Measurements from ENCODE around the gene RNF141. TPM values are rescaled to one million over a fixed set of nuclear protein-coding genes. Genes with fewer than 3 reads are reported as not detected.
A peak's percentile ranks its signal among the peaks of the same experiment; 100 is the strongest.

Gene RNF141
- total RNA-seq, 2 donors from 2014 or later: 17.5 to 19.6 TPM

DNA sequence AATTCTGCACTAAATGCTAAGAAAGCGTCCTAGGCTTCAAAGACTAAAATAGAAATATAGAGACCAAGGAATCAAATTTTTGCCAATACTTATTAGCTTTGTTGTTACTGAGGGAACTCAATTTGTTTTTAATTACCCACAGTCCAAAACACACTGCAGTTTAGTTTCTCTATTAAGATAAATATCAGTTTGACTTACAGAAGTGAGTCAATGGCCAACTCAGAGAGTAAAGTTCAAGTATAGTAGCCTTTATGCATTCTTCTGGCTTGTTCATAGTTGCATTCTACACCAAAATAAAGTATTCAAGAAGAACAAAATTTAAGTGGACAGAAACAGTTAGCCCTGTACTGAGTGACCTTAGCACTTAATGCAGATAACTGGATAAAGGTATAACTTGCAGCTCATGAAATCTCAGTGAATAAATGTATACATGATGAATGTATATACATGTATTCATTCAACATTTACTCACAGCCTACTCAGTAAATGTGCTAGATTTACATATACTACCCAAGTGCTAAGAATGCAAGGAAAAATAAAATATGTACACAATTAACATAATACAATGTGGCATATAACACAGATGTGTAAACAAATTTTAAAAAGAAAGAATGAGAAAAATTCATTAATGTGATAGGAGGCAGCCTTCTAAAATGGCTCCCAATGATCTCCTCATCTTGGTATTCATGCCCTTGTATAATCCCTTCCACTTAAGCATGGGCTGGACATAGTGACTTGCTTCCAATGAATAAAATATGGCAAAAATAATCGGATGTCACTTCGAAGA lies 9.7 kb upstream of the RNF141 start:
- Mint-ChIP-seq H3K27me3 (ENCODE audit: low read depth) (peaks cover 6% of the 10 kb centered on the region), H3K27ac (no peak overlapping the region), H3K4me1 (ENCODE audit: low read depth) (no peaks in the 10 kb centered on the region), H3K4me3 (no peak overlapping the region), H3K36me3 (ENCODE audit: insufficient read depth in 2 of 2) (peaks cover 0 to 2% of the 10 kb centered on the region in 2 donors), H3K9me3 (peaks cover 2 to 3% of the 10 kb centered on the region in 2 donors)
- no peak for ATAC-seq (replicated peaks in 1 of 2)
- no peak for DNase-seq

DNA sequence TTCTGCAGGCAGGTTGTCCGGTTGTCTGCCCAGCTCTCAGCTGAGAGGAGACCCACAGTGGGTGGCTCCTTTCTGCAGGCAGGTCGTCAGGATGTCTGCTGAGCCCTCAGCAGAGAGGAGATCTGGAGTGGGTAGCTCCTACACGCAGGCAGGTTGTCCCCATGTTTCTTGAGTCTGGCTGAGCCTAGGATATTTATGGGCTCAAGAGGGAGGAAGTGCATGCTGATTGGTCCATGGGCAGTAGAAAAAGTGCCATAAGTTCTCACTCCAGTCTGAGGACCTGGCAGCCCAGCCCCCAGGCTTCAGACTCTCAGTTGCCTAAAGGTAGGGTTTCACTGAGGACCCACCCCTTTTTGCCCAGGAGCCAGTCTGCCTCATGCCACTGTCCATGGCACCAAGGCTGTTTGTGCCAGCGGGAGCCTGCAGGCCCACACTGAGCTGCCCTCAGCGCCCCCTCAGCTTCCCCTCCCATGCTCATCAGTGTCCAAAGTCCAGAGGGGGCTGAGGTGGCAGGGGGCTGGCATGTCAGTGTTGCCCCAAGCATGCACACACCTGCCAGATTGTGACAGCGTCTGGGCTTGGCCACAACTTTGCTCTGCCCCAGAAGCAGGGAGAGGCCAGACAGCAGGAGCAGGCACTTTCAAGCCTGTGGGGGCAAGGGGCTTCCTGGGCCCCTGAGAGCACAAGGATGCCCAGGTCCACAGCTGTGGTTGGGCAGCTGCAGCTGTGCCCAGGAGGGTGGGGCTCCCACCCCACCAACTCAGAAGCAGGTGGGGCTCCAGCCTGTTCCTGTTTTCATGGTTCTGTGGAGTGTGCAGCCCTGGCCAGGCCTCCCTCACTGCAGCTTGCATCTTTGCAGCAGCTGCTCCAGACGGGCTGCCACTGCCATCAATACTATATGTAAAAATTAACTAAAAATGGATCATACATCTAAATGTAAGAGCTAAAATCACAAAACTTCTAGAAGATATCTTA lies 3.8 kb upstream of the RNF141 start:
- Mint-ChIP-seq H3K9me3 (no peaks in the 10 kb centered on the region), H3K4me3 (no peak overlapping the region), H3K36me3 (ENCODE audit: insufficient read depth in 2 of 2) (no peaks in the 10 kb centered on the region), H3K27me3 (ENCODE audit: low read depth) (no peaks in the 10 kb centered on the region), H3K4me1 (ENCODE audit: low read depth) (peaks cover 13% of the 10 kb centered on the region), H3K27ac (no peak overlapping the region)
- no peak for DNase-seq
- no peak for ATAC-seq (replicated peaks in 1 of 2)

DNA sequence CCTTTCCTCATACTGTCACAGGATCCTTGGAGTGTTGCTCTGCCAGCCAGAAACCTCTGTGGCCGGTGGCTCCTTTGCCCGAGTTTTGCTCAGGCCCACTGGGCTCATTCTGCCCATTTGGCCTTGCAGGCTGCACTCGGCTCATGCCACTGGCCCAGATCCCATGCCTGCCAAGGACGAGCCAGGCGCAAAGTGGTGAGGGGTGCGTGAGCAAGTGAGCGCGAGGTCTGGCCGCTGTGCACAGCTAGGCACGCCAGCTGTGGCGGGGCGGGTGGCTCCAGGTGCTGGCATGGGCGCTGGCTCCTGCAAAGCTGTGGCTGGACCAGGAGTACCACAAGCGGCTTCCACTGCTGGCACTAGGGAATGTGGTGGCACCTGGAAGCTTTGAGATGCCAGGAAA lies 2.8 kb upstream of the RNF141 start:
- DNase-seq: no peak
- Mint-ChIP-seq H3K4me3 (no peak overlapping the region), H3K9me3 (no peaks in the 10 kb centered on the region), H3K4me1 (ENCODE audit: low read depth) (peaks cover 22% of the 10 kb centered on the region), H3K36me3 (ENCODE audit: insufficient read depth in 2 of 2) (peaks cover 0 to 1% of the 10 kb centered on the region in 2 donors), H3K27ac (no peak overlapping the region), H3K27me3 (ENCODE audit: low read depth) (no peaks in the 10 kb centered on the region)
- ATAC-seq (replicated peaks in 1 of 2): no peak

GRCh38 chr11:10542776-10543175 lies 1.8 kb upstream of the RNF141 start:
- Mint-ChIP-seq H3K9me3 (no peaks in the 10 kb centered on the region), H3K4me3 (no peak overlapping the region), H3K27me3 (ENCODE audit: low read depth) (no peaks in the 10 kb centered on the region), H3K36me3 (ENCODE audit: insufficient read depth in 2 of 2) (peaks cover 0 to 1% of the 10 kb centered on the region in 2 donors), H3K27ac (no peak overlapping the region), H3K4me1 (ENCODE audit: low read depth) (peaks cover 26% of the 10 kb centered on the region)
- no peak for DNase-seq
- no peak for ATAC-seq (replicated peaks in 1 of 2)

DNA sequence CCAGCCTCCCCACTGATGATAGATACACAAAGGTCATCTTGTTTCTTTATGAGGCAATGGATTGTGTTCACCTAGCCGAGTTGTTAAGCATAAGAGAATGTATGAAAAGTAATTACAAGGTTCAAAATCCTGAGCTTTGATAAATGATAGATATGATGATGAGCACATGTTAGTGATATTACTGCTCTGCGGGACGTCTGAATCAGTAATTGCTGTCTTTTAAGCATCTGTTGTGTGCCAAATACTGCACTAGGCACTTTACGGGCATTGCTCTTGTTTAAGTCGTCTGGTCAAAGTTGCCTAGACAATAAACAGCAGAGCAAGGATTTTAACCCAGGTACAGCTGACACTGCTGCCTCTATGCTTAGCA lies 559 bp upstream of the RNF141 start:
- Mint-ChIP-seq H3K4me3 (peak overlapping the region; percentile 87 to 94), H3K4me1 (ENCODE audit: low read depth) (peaks cover 29% of the 10 kb centered on the region), H3K27ac (peak overlapping the region; percentile 57), H3K9me3 (no peaks in the 10 kb centered on the region), H3K27me3 (ENCODE audit: low read depth) (no peaks in the 10 kb centered on the region), H3K36me3 (ENCODE audit: insufficient read depth in 2 of 2) (peaks cover 0 to 1% of the 10 kb centered on the region in 2 donors)
- DNase-seq: no peak
- ATAC-seq (replicated peaks in 1 of 2): no peak

- H3K27ac Mint-ChIP-seq: peak overlapping the region; percentile 79
Measured at GRCh38 chr11:10540546-10540914, 457 bp downstream of the RNF141 start.

GRCh38 chr11:10539339-10539738 lies 1.6 kb downstream of the RNF141 start:
- no peak overlapping the region for H3K27ac Mint-ChIP-seq
- H3K36me3 Mint-ChIP-seq (ENCODE audit: insufficient read depth in 2 of 2): peaks cover 0 to 1% of the 10 kb centered on the region in 2 donors
- no peaks in the 10 kb centered on the region for H3K27me3 Mint-ChIP-seq (ENCODE audit: low read depth)
- H3K4me1 Mint-ChIP-seq (ENCODE audit: low read depth): peaks cover 37% of the 10 kb centered on the region
- H3K9me3 Mint-ChIP-seq: no peaks in the 10 kb centered on the region
- DNase-seq: no peak
- peak overlapping the region; percentile 87 to 94 for H3K4me3 Mint-ChIP-seq
- ATAC-seq (replicated peaks in 1 of 2): no peak

More at GRCh38 chr11:10540546-10540914, 457 bp downstream of the RNF141 start:
- Mint-ChIP-seq H3K36me3 (ENCODE audit: insufficient read depth in 2 of 2) (peaks cover 0 to 1% of the 10 kb centered on the region in 2 donors), H3K27me3 (ENCODE audit: low read depth) (no peaks in the 10 kb centered on the region), H3K9me3 (no peaks in the 10 kb centered on the region), H3K4me1 (ENCODE audit: low read depth) (peaks cover 37% of the 10 kb centered on the region), H3K4me3 (peak overlapping the region; percentile 87 to 94)
- DNase-seq: no peak
- peak; percentile 36 to 43 for ATAC-seq (replicated peaks in 1 of 2)

- Mint-ChIP-seq H3K4me3 (no peak overlapping the region), H3K27ac (no peak overlapping the region), H3K9me3 (no peaks in the 10 kb centered on the region), H3K4me1 (ENCODE audit: low read depth) (peaks cover 37% of the 10 kb centered on the region), H3K36me3 (ENCODE audit: insufficient read depth in 2 of 2) (peaks cover 0 to 1% of the 10 kb centered on the region in 2 donors), H3K27me3 (ENCODE audit: low read depth) (no peaks in the 10 kb centered on the region)
- DNase-seq (no peak), ATAC-seq (replicated peaks in 1 of 2) (no peak)
Measured at GRCh38 chr11:10538924-10539323, 2.1 kb downstream of the RNF141 start.

GRCh38 chr11:10537600-10537999 lies 3.4 kb downstream of the RNF141 start:
- DNase-seq (no peak), ATAC-seq (replicated peaks in 1 of 2) (no peak)
- H3K27ac Mint-ChIP-seq: no peak overlapping the region
- H3K9me3 Mint-ChIP-seq: no peaks in the 10 kb centered on the region
- H3K4me3 Mint-ChIP-seq: no peak overlapping the region
- peaks cover 0 to 3% of the 10 kb centered on the region in 2 donors for H3K36me3 Mint-ChIP-seq (ENCODE audit: insufficient read depth in 2 of 2)
- H3K27me3 Mint-ChIP-seq (ENCODE audit: low read depth): no peaks in the 10 kb centered on the region
- peaks cover 37% of the 10 kb centered on the region for H3K4me1 Mint-ChIP-seq (ENCODE audit: low read depth)

DNA sequence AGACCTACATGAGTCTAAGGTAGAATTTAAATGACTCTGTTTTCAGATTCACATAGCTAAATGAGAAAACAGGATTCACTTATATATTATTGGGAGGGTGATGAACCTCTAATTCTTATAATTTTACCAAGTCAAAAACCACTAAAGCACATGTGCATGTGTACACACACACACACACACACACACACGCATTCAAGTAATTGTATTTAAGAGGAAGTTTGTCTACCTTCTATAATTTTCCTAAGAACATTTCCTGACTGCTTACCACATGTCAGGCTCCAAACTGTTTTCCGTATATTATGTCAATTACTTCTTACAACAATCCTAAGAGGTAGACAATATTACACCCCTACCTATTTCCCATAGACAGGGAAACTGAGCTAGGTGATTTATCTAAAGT lies 6.7 kb downstream of the RNF141 start:
- no peak for ATAC-seq (replicated peaks in 1 of 2)
- H3K27ac Mint-ChIP-seq: no peak overlapping the region
- no peaks in the 10 kb centered on the region for H3K27me3 Mint-ChIP-seq (ENCODE audit: low read depth)
- peaks cover 1 to 3% of the 10 kb centered on the region in 2 donors for H3K36me3 Mint-ChIP-seq (ENCODE audit: insufficient read depth in 2 of 2)
- no peak overlapping the region for H3K4me3 Mint-ChIP-seq
- H3K4me1 Mint-ChIP-seq (ENCODE audit: low read depth): peaks cover 19% of the 10 kb centered on the region
- DNase-seq: no peak
- H3K9me3 Mint-ChIP-seq: no peaks in the 10 kb centered on the region

- Mint-ChIP-seq H3K4me1 (ENCODE audit: low read depth) (peaks cover 11% of the 10 kb centered on the region), H3K27me3 (ENCODE audit: low read depth) (no peaks in the 10 kb centered on the region), H3K4me3 (no peak overlapping the region), H3K9me3 (no peaks in the 10 kb centered on the region), H3K27ac (no peak overlapping the region), H3K36me3 (ENCODE audit: insufficient read depth in 2 of 2) (peaks cover 1 to 5% of the 10 kb centered on the region in 2 donors)
- no peak for DNase-seq
- no peak for ATAC-seq (replicated peaks in 1 of 2)
Measured at GRCh38 chr11:10533323-10533722, 7.7 kb downstream of the RNF141 start.

DNA sequence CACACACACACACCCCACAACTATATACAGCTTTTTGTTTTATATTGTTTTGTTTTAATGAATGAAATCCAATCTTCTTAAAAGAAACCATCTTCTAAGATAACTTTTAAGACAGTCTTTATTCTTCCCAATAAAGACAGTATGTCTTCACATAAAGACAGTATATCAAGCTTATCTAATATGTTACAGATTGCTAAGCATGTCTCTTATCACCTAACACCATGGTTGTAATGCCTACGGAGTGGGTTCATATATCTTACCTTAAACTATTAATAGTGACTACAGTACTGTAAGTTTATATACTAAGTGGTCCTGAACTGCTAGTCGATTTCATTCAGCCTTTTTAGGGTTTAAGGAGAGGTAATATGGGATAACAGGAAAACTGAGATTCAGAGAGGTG lies 8.5 kb downstream of the RNF141 start:
- Mint-ChIP-seq H3K27ac (no peak overlapping the region), H3K4me1 (ENCODE audit: low read depth) (peaks cover 14% of the 10 kb centered on the region), H3K27me3 (ENCODE audit: low read depth) (no peaks in the 10 kb centered on the region), H3K4me3 (no peak overlapping the region), H3K36me3 (ENCODE audit: insufficient read depth in 2 of 2) (peaks cover 3 to 6% of the 10 kb centered on the region in 2 donors), H3K9me3 (no peaks in the 10 kb centered on the region)
- DNase-seq (no peak), ATAC-seq (replicated peaks in 1 of 2) (no peak)

GRCh38 chr11:10529279-10529678 lies 11.7 kb downstream of the RNF141 start:
- Mint-ChIP-seq H3K4me3 (no peak overlapping the region), H3K9me3 (no peaks in the 10 kb centered on the region), H3K4me1 (ENCODE audit: low read depth) (peaks cover 21% of the 10 kb centered on the region), H3K27me3 (ENCODE audit: low read depth) (no peaks in the 10 kb centered on the region), H3K27ac (no peak overlapping the region), H3K36me3 (ENCODE audit: insufficient read depth in 2 of 2) (peaks cover 8 to 14% of the 10 kb centered on the region in 2 donors)
- no peak for ATAC-seq (replicated peaks in 1 of 2)
- DNase-seq: no peak
